Testis (tissue), 3 donors: ENCODE measurements around the gene PYGB. TPM values are rescaled to one million over a fixed set of nuclear protein-coding genes. Genes with fewer than 3 reads are reported as not detected.

ENCODE experiments used
- DNase-seq: peaks from one replicate; pipeline ENCODE4 v3.0.0-alpha.2; 2019
- H3K27ac ChIP-seq, 2 donors: fragments of 200-600 bp; sonication (generic); one replicate each; pipeline ENCODE4 v1.5.1; 2019
- H3K27me3 ChIP-seq: fragments of 200-600 bp; sonication (generic); one replicate; pipeline ENCODE4 v1.5.1; 2019
- H3K36me3 ChIP-seq: fragments of 200-600 bp; sonication (generic); one replicate; pipeline ENCODE4 v1.5.1; 2017; ENCODE audit warnings: low read depth; ENCODE audit errors: missing control alignments
- H3K4me1 ChIP-seq: fragments of 200-600 bp; sonication (generic); one replicate; pipeline ENCODE4 v1.5.1; 2019
- H3K4me3 ChIP-seq, 2 donors: fragments of 200-600 bp; sonication (generic); one replicate each; pipeline ENCODE4 v1.5.1; 2017 to 2019
- H3K9me3 ChIP-seq: fragments of 200-600 bp; sonication (generic); one replicate; pipeline ENCODE4 v1.5.1; 2017
- CTCF ChIP-seq, 3 experiments: fragments of 450-650 bp in 2 of 3; fragments of 200-600 bp in 1 of 3; sonication (generic) in 1 of 3; IDR thresholded peaks; one replicate each; pipeline ENCODE4 v1.5.1; 2016 to 2019; ENCODE audit warnings: antibody characterized with exemption in 3 of 3, mild to moderate bottlenecking in 2 of 3, moderate library complexity in 1 of 3
- POLR2A ChIP-seq: fragments of 450-650 bp; IDR thresholded peaks from one replicate; pipeline ENCODE4 v1.6.1; 2017; ENCODE audit warnings: antibody characterized with exemption, mild to moderate bottlenecking, moderate library complexity
- WGBS, 2 donors: methylation state at CpG; one replicate each; pipeline ENCODE4 v1.1.5; 2018; 5-methylcytosine and 5-hydroxymethylcytosine counted together
- intact Hi-C: fragments of 100-400 bp; cut with DNase I; formaldehyde crosslinking; loops from one replicate; pipeline ENCODE4 v1.15.1; 2023; ENCODE audit warnings: low total_unique reads
- polyA plus RNA-seq: library from polyadenylated mRNA; stranded (reverse); fragments of 350-450 nt; fragmentation: Illumina TruSeq; extraction: RNeasy Lipid Tissue Mini Kit (QIAGEN cat#74804); gene quantifications from one replicate; pipeline ENCODE4 v1.2.3, GENCODE V29; 2014; ENCODE audit warnings: low read depth, low replicate concordance; ENCODE audit not compliant: insufficient read depth
- total RNA-seq, 2 donors: library from RNA; depleted of rRNA; stranded (reverse); fragments of >200 nt; gene quantifications; one replicate each; pipeline ENCODE4 v1.2.3, GENCODE V29; 2016

Gene PYGB
- total and polyA plus RNA-seq, 3 donors from 2014 or later, result 50.8 to 91.5 (median 91.5) TPM

- DNase-seq, result peak; percentile 12
- Histone ChIP-seq H3K27me3 (no peaks in the 10 kb centered on the region), H3K9me3 (no peaks in the 10 kb centered on the region), H3K27ac (peak overlapping the region in 1 of 2 donors; percentile 30), H3K4me3 (no peak overlapping the region), H3K36me3 (no peaks in the 10 kb centered on the region), H3K4me1 (peaks cover 20% of the 10 kb centered on the region)
- TF ChIP-seq POLR2A, result no peak
- no peak for TF ChIP-seq CTCF (IDR thresholded peaks at IDR 0.05)
- intact Hi-C loops, result no loop called here
- 86 to 96% methylated on average over 17 to 20 of the region's 20 CpGs for WGBS, 2 donors
These were observed 26.6 kb downstream of the PYGB start for GRCh38 chr20:25274481-25274880.

GRCh38 chr20:25274891-25275812, 27.3 kb downstream of the PYGB start:
- no peak for TF ChIP-seq POLR2A
- TF ChIP-seq CTCF (IDR thresholded peaks at IDR 0.05), result no peak
- peak overlapping the region in 1 of 2 donors; percentile 30 for H3K27ac ChIP-seq
- intact Hi-C loops, result no loop called here
- no peaks in the 10 kb centered on the region for H3K9me3 ChIP-seq
- 94% methylated on average over 20 to 32 of the region's 32 CpGs for WGBS, 2 donors
- DNase-seq, result peak; percentile 13
- H3K4me3 ChIP-seq, result no peak overlapping the region
- H3K27me3 ChIP-seq, result no peaks in the 10 kb centered on the region
- H3K4me1 ChIP-seq, result peaks cover 20% of the 10 kb centered on the region
- no peaks in the 10 kb centered on the region for H3K36me3 ChIP-seq

GRCh38 chr20:25275813-25276532, 28.1 kb downstream of the PYGB start:
- peaks cover 20% of the 10 kb centered on the region for H3K4me1 ChIP-seq

GRCh38 chr20:25276533-25277050, 28.7 kb downstream of the PYGB start:
- TF ChIP-seq CTCF (IDR thresholded peaks at IDR 0.05), result no peak
- no peak for TF ChIP-seq POLR2A
- H3K9me3 ChIP-seq, result no peaks in the 10 kb centered on the region
- no peak overlapping the region for H3K27ac ChIP-seq
- H3K4me1 ChIP-seq, result peaks cover 20% of the 10 kb centered on the region
- H3K4me3 ChIP-seq, result no peak overlapping the region
- H3K27me3 ChIP-seq, result no peaks in the 10 kb centered on the region
- H3K36me3 ChIP-seq, result no peaks in the 10 kb centered on the region
- intact Hi-C loops, result no loop called here
- WGBS, 2 donors, result 75 to 84% methylated on average over 17 to 23 of the region's 24 CpGs
- peak; percentile 13 for DNase-seq

More at GRCh38 chr20:25275813-25276532, 28.1 kb downstream of the PYGB start:
- Histone ChIP-seq H3K27ac (no peak overlapping the region), H3K9me3 (no peaks in the 10 kb centered on the region), H3K36me3 (no peaks in the 10 kb centered on the region), H3K4me3 (no peak overlapping the region), H3K27me3 (no peaks in the 10 kb centered on the region)
- intact Hi-C loops, result no loop called here
- WGBS, 2 donors, result 94 to 98% methylated on average over 17 to 20 of the region's 20 CpGs
- peak; percentile 11 for DNase-seq
- TF ChIP-seq CTCF (IDR thresholded peaks at IDR 0.05), result no peak
- TF ChIP-seq POLR2A, result no peak
